ENCODE data around the gene DSCAML1.

The DSCAML1 gene

DNA sequence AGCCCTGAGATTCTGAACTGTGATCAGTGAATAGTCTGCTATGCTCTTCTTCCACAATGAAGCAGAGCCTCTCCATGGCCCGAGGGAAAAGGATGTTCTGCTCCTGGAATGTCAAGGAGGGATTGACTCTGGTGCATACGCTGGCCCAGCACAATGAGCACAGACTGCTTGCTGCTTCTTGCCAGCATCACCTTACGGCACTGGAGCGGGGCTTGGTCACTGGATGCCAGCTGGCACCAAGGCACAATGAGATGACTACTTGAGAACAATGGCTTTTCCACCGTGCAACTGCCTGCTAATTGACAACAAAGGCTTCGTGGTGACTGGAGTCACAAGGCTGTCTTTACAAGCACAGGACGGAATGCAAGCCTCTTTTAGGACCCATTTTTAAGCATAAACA is 139.2 kb downstream of the DSCAML1 start:
- no peak for FAIRE-seq

DNA sequence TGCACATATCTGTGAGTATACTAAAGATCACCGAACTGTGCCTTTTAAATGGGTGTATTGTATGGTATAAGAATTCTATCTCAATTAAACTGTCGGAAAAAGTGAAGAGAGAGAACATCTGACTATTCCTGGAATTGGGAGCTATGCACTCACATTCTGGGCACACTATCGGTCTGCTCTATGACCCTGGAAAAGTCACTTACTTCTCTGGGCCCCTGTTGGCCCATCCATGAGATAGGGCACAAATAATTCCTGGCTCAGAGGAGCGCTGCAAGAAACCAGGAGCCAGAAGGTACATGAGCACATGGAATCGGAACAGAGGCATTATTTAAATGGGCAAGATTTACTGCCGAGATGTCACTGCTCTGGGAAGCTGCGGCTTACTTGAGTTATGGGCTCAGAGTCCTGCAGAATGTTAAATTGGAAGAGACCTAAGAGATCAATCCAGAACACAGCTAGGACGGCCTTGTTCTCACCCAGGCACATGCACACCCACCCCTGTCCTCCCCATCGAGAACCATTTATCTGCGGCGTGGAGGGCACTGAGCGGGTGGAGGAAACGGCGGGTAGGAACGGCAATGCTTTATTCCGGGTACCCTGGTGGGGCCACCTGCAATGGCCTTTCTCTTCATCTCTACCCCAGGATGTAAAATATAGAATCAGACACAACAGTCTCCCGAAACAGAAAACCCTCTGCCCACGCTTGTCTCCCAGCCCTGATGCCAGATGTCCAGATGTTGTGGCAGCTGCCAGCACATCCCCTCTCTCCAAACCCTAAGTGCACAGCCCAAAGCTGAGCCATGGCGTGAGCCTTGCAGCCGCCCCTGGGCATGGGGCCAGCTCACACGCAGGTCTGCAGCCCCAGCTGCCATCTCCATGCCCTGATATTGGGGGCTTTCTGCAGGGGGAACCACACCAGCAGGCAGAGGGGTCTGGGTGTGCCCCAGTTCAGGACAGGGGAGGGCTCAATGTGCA is 142.4 kb downstream of the DSCAML1 start:
- no peak for FAIRE-seq

DNA sequence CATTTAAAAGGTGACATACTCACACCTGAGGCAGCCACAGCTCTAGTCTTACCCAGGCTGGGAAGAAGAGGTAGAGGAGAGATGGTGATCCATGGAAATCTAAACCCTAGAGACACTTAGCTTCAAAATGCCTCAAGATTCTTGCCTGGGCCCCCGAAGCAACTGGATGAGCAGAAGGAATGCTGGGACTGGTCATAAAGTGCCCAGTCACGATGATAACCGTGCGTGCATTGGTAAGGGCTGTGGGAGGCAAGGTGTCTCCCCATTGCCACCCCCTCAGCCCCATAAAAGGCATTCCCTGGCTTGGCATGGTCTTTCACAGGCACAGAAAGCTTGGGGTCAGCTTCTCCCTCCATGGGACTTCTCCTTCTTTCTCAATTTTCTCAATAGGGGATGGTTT is 144.5 kb downstream of the DSCAML1 start:
- no peak for FAIRE-seq

DNA sequence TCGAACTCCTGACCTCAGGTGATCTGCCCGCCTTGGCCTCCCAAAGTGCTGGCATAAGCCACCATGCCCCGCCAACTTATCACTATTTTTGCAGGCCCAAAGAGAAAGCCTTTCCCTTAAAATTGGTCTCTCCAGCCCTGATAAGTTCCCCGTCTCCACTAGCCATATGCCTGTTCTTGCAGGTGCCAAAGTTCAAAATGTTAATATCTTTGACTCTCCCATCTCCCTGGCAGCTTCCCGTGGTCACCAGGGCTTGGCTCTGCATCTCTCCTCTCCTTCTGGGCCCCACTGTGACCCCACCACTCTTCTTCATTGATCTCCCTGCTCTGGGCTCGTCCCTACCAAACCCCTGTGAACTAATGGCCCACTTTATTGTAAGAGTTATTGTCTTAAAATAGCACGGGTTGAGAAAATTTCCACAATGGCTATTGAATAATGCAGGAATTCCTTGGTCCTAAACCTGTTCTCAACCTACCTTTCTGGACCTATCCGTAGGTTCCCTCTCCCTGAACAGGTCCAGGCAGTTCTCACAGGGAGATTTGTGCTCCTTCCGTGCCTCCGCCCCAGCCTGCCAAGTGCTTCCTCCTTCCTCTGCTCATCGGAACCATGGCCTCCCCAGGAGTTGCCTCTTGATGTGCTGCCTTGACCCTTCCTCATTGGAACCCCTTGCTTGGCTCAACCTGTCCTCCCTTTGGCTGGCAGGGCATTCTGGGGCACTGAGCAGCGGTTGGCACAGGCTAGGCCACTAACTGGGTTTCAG is 147.5 kb downstream of the DSCAML1 start:
- FAIRE-seq = no peak

DNA sequence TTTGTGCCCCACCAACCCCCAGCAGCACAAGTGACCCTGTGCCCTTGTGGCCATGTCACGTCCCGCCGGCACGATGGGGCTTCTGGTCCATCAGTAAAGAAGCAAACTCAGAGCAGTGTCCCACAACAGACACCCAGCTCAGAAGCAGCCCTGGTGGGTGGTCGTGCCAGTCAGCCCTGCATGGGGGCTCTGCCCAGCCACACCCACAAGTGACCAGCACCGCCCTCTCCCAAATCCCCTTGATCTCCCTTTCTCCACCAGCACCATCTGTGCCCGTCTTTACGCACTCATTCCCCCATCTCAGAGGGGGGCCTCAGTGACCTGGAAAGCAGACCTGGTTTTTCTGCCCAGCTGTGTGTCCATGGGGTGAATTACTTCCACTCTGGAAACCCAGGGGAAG is 149.1 kb downstream of the DSCAML1 start:
- no peak for FAIRE-seq

DNA sequence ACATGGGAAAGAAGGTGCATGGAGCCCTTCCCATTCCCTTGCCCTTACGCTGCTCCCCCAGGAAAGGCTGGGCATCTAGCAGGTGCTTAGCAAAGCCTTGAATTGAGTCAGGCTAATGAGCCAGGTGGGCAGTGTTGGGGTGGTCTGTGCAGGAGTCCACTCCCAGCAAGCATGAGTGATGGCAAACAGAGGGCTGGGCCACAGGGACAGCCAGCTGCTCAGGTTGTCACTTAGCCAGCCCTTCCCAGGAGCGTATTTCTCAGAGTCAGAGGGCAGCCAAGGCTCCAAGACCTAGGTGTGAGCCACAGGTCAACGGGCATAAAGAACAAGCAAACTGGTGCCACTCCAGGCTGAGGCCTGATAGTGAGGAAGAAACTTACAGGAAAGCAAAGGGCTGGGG is 149.8 kb downstream of the DSCAML1 start:
- FAIRE-seq = no peak

DNA sequence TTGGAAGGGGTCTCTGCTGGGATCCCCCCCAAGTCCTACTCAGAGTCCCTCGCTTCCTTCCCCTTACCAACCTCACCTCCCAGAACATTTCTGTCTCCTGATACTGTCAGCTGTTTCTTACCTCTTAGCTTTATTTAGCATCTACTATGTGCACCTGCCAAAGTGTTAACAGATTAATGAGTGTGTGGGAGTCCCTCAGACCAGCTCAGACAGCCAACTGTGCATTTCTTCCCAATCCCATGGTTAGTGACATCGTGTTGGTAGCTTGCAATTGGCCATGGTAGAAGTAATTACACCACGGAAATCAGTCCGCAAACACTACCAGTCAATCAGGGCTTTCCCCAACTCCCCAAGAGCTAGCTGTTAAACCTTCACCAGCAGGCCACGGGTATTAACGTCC is 150.6 kb downstream of the DSCAML1 start:
- FAIRE-seq = no peak

DNA sequence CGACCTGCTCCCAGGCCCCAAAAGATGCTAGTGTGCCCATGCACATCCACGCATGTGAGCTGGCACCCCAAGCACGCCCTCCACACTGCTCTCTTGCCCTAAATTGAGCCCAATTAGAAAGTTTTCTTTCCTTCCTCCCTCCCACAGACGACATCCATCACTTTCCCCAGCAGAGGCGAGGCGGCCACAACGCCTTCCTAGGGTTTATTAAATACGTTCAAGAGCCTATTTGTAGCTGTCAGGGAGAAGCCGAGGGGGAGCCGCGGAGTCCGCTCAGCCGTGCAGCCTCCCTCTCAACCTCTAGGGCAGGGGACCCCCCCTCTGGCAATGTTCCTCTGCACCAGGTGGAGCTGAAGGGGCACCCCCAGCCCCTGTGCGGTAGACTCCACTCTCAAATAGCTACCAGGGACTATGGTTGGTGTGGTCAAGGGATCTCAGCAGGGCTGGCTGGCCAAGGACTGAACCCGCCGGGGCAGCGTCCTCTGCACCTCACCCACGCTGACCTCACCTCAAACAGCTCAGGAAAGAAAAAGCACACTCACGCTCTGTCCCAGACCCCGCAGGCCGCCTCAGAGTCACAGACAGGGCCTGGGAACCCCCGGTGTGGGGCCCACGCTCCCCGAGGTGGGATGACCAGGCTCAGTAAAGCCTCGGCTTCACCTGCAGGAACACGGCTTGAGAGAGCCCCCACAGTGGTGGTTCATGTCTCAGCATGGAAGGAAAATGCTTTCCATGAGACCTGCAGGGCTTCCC is 152.4 kb downstream of the DSCAML1 start:
- FAIRE-seq = no peak

DNA sequence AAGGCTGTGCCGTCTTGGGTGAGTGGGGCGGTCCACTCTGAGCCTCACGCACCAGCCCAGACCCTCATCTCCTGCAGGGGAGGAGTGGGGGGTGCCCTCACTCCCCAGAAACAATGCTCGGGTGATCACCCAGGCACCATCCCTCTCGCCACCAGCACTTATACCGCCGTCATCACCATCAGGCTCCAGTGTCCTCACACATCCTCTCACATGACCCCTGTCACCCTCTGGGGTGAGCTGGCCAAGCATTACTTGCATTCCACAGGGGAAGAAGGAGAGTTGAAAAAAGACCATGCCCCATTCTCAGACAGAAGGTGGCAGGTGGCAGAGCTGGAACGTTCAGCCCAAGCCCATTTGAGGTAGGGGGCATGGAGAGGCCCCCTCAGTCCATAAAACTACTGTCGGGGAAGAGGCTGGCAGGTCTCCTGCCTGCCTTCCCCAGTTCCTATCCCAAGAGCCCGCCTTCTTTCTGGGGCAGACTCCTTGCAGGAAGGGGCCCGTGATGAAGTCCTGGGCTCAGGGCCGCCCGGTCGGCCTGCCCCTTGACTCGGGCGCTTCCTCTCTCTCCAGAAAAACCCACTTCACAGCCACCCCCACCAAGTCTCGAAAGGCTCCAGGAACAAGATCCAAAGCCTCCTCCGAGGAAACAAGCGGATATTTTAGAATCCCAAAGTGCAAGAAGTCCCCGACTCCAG is 153.3 kb downstream of the DSCAML1 start:
- FAIRE-seq = no peak

DNA sequence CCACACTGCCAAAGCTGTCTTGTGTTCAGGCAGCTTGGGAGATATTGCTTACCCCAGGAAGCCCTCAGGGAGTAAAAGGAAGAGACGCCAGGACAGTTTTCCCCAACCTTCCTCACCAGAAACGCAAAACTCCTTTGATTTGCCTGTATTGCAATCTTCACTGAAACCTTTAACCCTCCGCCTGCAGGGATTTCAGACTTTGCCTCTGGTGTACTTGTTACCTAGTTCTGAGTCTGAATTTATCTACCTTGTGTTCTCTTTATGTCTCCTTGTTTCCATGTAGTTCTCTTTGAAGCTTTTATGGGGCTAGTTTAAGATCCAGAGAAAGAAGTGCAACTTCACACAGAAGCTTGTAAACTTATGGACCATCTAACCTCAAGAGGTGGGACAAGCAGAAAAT is 154.2 kb downstream of the DSCAML1 start:
- FAIRE-seq = no peak

DNA sequence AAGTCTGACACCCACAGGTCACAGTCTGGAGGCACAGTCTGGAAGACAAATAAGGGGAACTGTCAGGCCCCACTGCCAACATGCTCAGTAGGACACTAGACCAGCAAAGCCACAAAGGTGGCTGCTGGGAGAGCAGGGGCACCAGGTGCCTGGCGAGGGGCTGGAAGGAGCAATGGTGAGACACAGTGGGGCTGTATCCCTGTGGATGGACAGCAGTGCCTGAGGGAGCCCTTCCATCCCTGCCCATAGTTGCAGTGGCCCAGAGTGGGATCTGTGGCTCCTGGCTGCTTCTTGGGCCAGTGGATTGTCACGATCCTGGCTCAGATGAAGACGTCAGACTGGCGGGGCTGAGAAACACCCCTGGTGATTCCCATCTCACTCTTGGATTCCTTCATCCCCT is 154.6 kb downstream of the DSCAML1 start:
- FAIRE-seq = no peak

DNA sequence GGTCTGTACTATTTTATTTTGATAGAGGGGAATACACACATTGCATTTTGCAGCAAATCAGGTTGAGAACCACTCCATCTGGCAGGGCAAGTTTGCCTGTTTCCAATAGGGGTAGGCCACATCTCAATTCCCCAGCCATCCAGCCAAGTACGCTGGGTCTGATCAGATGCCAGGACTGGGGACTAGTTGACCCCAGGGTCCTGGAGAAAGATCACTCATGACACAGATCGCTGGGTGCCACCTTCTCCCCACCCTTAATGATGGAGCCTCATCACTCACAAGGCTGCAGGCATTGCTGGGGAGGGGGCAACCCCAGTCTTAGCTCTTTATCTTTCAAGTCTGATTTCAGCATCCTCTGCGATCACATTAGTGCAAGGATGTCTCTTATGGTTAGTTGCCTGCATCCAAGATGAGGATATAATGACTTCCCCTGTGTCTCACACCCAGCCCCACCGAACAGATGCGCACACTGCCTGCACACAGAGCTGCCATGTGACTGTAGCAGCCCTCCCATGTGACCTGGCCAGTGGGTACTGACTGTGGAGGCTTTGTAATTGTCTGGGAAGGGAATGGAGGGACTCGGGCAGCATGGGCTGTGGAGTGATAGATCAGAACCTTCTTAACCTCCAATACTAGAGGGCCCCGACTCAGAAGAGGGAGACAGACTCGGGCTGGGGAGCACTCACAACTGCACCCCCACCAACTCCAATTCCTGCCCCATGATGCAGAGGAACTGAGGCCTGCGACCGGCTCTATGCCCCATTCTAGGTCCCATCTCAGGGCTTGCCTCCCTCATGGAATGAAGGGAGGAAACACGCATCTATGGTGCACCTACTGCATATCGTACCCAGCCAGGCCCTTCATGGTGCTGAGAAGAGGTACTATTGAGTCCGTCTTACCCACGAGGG is 155.8 kb downstream of the DSCAML1 start:
- no peak for FAIRE-seq

DNA sequence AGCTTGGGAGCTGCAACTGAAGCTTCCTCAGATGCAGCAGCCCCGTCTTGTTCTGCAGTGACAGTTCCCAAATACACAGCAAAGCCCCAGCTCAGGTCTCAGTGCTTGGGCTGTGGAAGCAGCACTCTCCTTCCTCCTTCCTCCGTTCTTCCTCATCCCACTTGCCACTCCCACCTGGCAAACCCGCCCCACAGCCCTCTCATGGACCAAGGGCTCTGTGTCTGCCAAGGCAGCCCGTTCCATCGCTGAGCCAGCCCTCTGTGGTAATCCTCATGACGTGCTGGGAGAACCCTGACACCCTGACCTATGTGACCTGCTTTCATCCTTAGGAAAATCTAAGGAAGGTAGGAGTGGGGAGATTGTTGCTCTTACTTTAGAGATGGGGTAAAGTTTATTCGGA is 157.0 kb downstream of the DSCAML1 start:
- FAIRE-seq = no peak

DNA sequence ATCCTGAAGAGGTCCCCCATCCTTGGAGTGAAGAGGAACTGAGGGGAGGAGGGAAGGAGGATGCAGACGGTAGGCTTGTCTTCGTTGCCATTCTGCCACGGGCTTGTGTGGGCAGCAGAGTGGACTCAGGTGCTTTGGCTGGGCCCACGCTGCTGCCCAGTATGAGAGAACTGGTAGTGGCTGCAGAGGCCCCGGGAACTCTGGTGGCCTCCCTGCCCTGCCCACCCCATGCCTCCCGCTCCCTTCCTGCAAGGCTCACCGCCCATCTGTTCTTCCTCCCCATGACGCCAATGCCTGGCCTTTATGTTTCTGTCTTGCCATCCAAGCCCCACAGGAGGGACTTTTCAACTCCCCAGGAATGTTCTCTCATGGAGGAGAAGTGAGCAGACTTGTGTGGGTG is 157.4 kb downstream of the DSCAML1 start:
- FAIRE-seq = no peak

DNA sequence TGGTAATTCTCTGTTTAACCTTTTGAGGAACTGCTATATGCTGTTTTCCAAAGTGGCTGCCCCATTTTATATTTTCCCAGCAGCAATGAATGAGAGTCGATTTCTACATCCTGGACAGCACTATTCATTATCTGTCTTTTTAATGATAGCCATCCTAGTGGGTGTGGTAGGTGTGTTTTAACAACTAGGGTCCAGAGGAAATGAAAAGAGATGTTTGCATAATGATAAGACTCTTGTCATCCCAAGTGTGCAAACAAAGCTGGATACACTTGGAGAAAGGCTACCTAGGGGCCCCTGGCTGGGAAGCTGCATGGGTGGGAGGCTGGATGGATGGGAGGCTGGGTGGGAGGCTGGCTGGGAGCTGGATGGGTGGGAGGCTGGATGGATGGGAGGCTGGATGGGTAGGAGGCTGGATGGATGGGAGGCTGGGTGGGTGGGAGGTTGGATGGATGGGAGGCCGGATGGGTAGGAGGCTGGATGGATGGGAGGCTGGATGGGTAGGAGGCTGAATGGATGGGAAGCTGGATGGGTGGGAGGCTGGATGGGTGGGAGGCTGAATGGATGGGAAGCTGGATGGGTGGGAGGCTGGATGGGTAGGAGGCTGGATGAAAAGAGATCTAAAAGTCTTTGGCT is 158.0 kb downstream of the DSCAML1 start:
- FAIRE-seq = no peak

DNA sequence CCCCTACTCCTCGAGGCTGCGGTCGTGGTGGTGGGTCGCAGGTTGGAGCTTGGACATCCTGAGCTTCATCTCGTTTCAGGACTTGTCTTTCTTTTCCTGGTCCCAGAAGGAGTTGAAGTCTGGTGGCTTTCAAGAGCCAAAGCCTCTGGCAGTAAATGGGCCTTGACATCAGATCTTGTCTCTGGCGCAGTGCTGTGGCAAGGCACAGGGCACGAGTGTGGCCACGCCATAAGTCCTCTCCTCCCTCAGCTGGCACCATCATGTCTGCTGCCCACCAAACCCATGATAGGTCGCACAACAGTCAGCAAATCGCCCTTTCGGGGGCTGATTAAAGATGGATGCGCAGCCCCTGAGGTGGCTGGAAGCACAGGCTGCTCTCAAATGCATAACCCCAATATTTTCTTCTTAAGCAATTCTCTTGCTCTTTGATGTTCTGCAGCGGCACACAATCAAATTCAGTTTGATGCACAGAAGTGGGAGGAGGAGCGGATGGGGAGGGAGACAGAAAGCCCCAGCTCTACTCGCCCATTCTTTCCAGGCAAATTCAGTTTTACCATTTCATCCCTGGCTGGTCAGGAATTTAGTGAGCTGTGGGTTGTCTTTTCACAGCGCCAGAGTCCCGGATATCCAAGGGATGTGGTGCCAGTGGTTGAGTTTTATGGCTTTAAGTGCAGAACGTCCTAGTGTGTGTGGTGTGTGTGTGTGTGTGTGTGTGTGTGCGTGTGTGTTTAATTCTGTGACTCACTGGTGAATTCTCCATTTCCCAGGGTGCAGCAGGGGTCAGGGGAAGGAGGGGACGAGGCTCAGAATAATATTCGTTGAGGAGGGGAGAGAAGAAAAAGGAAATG is 162.0 kb downstream of the DSCAML1 start:
- no peak for FAIRE-seq

DNA sequence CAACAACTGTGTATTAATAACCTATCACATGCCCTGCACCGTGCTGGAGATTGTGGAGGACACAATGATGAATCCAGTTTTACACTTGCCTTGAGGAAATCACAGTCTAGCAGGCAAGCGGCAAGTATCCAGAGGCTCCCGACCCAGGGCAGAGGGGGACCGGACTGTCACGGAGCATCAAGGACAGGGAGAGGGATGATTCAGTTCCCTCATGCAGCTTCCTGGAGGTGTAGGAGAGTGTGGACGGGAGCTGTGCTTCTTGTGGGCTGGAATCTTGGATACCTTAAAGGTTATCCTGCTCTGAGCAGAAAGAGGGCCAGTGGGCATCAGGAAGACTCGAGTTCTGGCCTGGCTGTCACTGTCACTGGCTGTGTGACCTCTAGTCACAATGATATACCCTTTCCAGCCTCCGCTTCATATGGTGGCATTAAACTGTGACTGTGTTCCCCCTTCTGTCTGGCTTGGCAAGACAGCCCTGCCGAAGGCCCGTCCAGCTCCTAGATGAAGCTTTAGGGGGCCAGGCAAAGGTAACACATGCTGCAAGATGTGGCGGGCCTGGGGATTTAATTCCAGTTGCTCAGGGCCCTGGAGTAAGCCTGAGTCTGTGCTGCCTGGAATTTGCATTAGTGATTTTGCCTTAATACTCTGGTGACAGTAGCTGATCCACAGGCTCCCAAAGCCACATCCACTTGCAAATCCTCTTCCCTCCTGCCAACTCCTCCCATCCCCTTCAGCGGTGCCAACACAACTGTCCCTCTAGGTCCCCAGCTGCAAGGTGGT is 162.8 kb downstream of the DSCAML1 start:
- no peak for FAIRE-seq

DNA sequence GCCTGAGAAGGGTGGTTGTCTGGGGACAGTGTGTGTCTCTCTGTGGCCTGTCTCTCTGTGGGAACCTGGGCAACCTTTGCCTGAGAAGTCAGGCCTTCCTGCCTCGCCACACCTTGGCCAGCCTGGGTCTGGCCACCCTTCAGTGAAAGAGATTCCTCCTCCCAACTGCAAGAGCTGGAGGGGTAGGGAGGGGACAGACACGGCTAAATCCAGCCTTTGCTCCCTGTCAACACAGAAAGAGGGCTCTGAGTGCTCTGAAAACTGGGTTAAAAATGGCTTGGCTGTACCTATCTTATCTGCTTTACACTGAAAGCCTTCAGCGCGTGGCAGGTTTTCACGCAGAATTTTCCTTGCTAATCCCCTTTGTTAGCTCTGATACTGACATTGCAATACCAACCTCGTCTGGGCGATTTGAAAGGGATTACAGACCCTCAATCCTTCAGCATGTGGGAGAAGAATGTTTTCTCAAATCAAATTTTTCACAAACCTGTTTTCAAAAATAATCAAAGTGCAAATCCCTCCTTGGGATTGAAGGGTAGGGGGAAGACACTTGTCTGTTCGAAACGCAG is 163.7 kb downstream of the DSCAML1 start:
- no peak for FAIRE-seq

DNA sequence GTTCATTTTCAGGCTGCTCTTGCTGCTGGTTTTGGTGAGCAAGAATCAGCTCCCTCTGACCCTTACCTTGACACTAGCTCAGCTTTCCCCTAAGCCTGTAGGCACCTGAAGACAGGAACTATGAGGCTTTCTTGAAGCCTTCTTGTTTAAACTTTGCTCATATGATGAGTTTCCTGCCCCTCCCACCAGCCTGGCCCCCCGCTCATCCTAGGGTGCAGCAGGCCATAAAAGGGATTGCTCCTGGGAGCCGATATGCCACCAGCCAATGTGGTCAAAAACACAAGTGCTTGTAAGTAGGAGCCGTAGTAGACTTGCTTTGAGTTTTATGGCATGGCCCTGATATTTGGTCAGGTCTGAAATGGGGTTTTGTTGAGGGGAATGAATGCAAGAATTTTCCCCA is 164.7 kb downstream of the DSCAML1 start:
- no peak for FAIRE-seq
